Testis (tissue), 2 donors: ENCODE results near the gene SETD3.

Experiments used
- POLR2A ChIP-seq: fragments of 450-650 bp; IDR thresholded peaks from one replicate; pipeline ENCODE4 v1.6.1; 2017; ENCODE audit warnings: antibody characterized with exemption, mild to moderate bottlenecking, moderate library complexity
- TF ChIP-seq, protein P1 (sequence below), 3 experiments: fragments of 450-650 bp in 2 of 3; fragments of 200-600 bp in 1 of 3; sonication (generic) in 1 of 3; IDR thresholded peaks; one replicate each; pipeline ENCODE4 v1.5.1; 2016 to 2019; ENCODE audit warnings: antibody characterized with exemption in 3 of 3, mild to moderate bottlenecking in 2 of 3, moderate library complexity in 1 of 3

DNA sequence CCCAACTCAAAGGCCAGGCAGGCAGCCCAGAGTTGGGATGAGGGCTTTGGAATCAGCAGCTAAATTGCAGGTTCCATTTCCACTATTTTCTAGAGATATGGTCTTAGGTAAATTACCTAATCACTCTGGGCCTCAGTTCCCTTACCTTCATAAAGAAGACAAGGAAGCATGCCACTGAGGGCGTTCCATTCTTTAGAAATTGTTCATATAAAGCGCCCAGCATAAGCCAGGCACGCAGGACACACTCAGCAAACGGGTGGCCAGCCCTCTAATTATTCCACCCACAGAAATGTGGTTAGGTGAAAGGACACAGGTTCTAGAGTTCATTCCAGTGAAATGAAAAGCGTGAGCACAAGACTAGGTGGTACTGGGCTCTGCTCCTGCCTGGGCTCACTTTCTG is 120.8 kb downstream of the SETD3 start:
- TF ChIP-seq, protein P1, sequence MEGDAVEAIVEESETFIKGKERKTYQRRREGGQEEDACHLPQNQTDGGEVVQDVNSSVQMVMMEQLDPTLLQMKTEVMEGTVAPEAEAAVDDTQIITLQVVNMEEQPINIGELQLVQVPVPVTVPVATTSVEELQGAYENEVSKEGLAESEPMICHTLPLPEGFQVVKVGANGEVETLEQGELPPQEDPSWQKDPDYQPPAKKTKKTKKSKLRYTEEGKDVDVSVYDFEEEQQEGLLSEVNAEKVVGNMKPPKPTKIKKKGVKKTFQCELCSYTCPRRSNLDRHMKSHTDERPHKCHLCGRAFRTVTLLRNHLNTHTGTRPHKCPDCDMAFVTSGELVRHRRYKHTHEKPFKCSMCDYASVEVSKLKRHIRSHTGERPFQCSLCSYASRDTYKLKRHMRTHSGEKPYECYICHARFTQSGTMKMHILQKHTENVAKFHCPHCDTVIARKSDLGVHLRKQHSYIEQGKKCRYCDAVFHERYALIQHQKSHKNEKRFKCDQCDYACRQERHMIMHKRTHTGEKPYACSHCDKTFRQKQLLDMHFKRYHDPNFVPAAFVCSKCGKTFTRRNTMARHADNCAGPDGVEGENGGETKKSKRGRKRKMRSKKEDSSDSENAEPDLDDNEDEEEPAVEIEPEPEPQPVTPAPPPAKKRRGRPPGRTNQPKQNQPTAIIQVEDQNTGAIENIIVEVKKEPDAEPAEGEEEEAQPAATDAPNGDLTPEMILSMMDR (IDR thresholded peaks at IDR 0.05) = no peak
- no peak for TF ChIP-seq POLR2A
